Measurements from ENCODE around the gene CPNE8.
"Not testable (repeated sequence)": the region's sequence is repeated elsewhere in the genome, so short reads cannot be mapped to it uniquely, and the experiment has no call there.

Gene CPNE8

DNA sequence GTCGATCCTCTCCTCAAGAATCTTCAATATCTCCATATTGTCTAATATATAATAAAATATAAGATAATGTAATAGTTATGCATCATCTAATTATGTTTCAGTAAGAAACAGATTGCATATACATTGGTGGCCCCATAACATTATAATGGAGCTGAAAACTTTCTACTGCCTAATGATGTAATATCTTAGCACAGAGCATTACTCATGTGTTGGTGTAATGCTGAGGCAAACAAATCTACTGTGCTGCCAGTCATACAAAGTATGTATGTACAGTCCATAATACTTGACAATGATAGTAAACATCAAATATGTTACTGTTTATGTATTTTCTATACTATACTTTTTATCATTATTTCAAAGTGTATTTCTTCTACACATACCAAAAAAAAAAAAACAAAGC, 128.7 kb downstream of the CPNE8 start:
- WGBS, 2 experiments (ENCODE audit: insufficient coverage in 2 of 2) = no CpG with 5 or more reads among the region's 1 CpG
- Histone ChIP-seq H3K4me1 (ENCODE audit: control insufficient read depth, insufficient read depth, low read length, poor library complexity, severe bottlenecking) (no peaks in the 10 kb centered on the region), H3K36me3 (ENCODE audit: control insufficient read depth, insufficient read depth, low read length) (no peaks in the 10 kb centered on the region), H3K9me3 (ENCODE audit: control insufficient read depth, low read length) (no peaks in the 10 kb centered on the region), H3K27ac (ENCODE audit: low read depth, low read length, severe bottlenecking) (no peak overlapping the region), H3K4me3 (ENCODE audit: extremely low read depth, insufficient read depth, low read length, poor library complexity, severe bottlenecking) (no peak overlapping the region)

- H3K36me3 ChIP-seq (ENCODE audit: control insufficient read depth, insufficient read depth, low read length) = no peaks in the 10 kb centered on the region
- H3K4me3 ChIP-seq (ENCODE audit: extremely low read depth, insufficient read depth, low read length, poor library complexity, severe bottlenecking) = no peak overlapping the region
- no peak overlapping the region for H3K27ac ChIP-seq (ENCODE audit: low read depth, low read length, severe bottlenecking)
- no peaks in the 10 kb centered on the region for H3K4me1 ChIP-seq (ENCODE audit: control insufficient read depth, insufficient read depth, low read length, poor library complexity, severe bottlenecking)
- H3K9me3 ChIP-seq (ENCODE audit: control insufficient read depth, low read length) = no peaks in the 10 kb centered on the region
These were observed 129.9 kb downstream of the CPNE8 start for GRCh38 chr12:38775457-38775856.

GRCh38 chr12:38772437-38772836, 133.0 kb downstream of the CPNE8 start:
- H3K4me3 ChIP-seq (ENCODE audit: extremely low read depth, insufficient read depth, low read length, poor library complexity, severe bottlenecking) = no peak overlapping the region
- H3K4me1 ChIP-seq (ENCODE audit: control insufficient read depth, insufficient read depth, low read length, poor library complexity, severe bottlenecking) = no peaks in the 10 kb centered on the region
- H3K36me3 ChIP-seq (ENCODE audit: control insufficient read depth, insufficient read depth, low read length) = no peaks in the 10 kb centered on the region
- 89% methylated on average over 1 of the region's 2 CpGs; no CpG with 5 or more reads in 1 of the 2 experiments for WGBS, 2 experiments (ENCODE audit: insufficient coverage in 2 of 2)
- H3K27ac ChIP-seq (ENCODE audit: low read depth, low read length, severe bottlenecking) = no peak overlapping the region
- no peaks in the 10 kb centered on the region for H3K9me3 ChIP-seq (ENCODE audit: control insufficient read depth, low read length)

DNA sequence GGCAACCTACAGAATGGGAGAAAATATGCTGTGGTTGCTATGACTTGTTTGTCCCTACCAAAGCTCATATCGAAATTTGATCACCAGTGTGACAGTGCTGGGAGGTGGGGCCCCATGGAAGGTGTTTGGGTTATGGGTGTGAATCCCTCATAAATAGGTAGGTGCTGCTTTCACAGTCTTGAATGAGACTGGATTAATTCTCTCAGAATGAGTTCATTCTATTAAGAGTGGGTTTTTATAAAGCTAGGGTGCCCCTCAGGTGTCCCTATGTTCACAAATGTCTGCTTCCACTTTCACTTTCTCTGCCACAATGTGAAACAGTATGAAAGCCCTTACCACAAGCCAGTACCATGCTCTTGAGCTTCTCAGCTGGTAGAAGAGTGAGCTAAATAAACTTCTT, 133.5 kb downstream of the CPNE8 start:
- H3K9me3 ChIP-seq (ENCODE audit: control insufficient read depth, low read length) = no peaks in the 10 kb centered on the region
- no peaks in the 10 kb centered on the region for H3K36me3 ChIP-seq (ENCODE audit: control insufficient read depth, insufficient read depth, low read length)
- H3K27ac ChIP-seq (ENCODE audit: low read depth, low read length, severe bottlenecking) = no peak overlapping the region
- no peaks in the 10 kb centered on the region for H3K4me1 ChIP-seq (ENCODE audit: control insufficient read depth, insufficient read depth, low read length, poor library complexity, severe bottlenecking)
- H3K4me3 ChIP-seq (ENCODE audit: extremely low read depth, insufficient read depth, low read length, poor library complexity, severe bottlenecking) = no peak overlapping the region
- WGBS, 2 experiments (ENCODE audit: insufficient coverage in 2 of 2) = 100% methylated on average over 1 of the region's 1 CpG

GRCh38 chr12:38761636-38762342, 143.6 kb downstream of the CPNE8 start:
- no peaks in the 10 kb centered on the region for H3K4me1 ChIP-seq (ENCODE audit: control insufficient read depth, insufficient read depth, low read length, poor library complexity, severe bottlenecking)
- WGBS, 2 experiments (ENCODE audit: insufficient coverage in 2 of 2) = 80% methylated on average over 1 of the region's 3 CpGs; no CpG with 5 or more reads in 1 of the 2 experiments
- H3K9me3 ChIP-seq (ENCODE audit: control insufficient read depth, low read length) = no peaks in the 10 kb centered on the region
- H3K4me3 ChIP-seq (ENCODE audit: extremely low read depth, insufficient read depth, low read length, poor library complexity, severe bottlenecking) = no peak overlapping the region
- H3K36me3 ChIP-seq (ENCODE audit: control insufficient read depth, insufficient read depth, low read length) = no peaks in the 10 kb centered on the region
- H3K27ac ChIP-seq (ENCODE audit: low read depth, low read length, severe bottlenecking) = no peak overlapping the region

GRCh38 chr12:38761111-38761510, 144.3 kb downstream of the CPNE8 start:
- no peak overlapping the region for H3K4me3 ChIP-seq (ENCODE audit: extremely low read depth, insufficient read depth, low read length, poor library complexity, severe bottlenecking)
- H3K36me3 ChIP-seq (ENCODE audit: control insufficient read depth, insufficient read depth, low read length) = no peaks in the 10 kb centered on the region
- no peaks in the 10 kb centered on the region for H3K4me1 ChIP-seq (ENCODE audit: control insufficient read depth, insufficient read depth, low read length, poor library complexity, severe bottlenecking)
- 80 to 86% methylated on average over 1 of the region's 1 CpG for WGBS, 2 experiments (ENCODE audit: insufficient coverage in 2 of 2)
- H3K27ac ChIP-seq (ENCODE audit: low read depth, low read length, severe bottlenecking) = no peak overlapping the region
- no peaks in the 10 kb centered on the region for H3K9me3 ChIP-seq (ENCODE audit: control insufficient read depth, low read length)

GRCh38 chr12:38759621-38760020, 145.8 kb downstream of the CPNE8 start:
- no peaks in the 10 kb centered on the region for H3K36me3 ChIP-seq (ENCODE audit: control insufficient read depth, insufficient read depth, low read length)

DNA sequence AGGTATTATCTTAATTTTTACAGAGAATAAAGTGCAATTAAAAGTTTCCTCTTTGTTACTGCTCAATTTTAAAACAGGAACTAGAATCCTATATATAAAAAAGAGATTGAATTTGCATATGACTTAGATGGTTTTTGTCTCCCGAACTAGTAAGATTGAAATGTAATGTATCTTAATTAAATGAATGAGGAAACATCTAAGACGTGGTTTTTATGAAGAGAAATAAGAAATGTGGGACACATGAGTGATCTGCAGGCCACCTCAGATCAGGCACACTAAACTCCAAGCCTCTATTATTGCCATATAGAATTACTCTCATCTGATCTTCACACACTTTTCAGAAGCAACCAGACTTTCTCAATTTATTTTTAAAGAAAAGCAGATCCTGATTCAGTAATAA, 158.6 kb downstream of the CPNE8 start:
- WGBS, 2 experiments (ENCODE audit: insufficient coverage in 2 of 2) = 90 to 100% methylated on average over 1 to 2 of the region's 2 CpGs

More at GRCh38 chr12:38759621-38760020, 145.8 kb downstream of the CPNE8 start:
- Histone ChIP-seq H3K4me1 (ENCODE audit: control insufficient read depth, insufficient read depth, low read length, poor library complexity, severe bottlenecking) (no peaks in the 10 kb centered on the region), H3K9me3 (ENCODE audit: control insufficient read depth, low read length) (no peaks in the 10 kb centered on the region), H3K4me3 (ENCODE audit: extremely low read depth, insufficient read depth, low read length, poor library complexity, severe bottlenecking) (no peak overlapping the region), H3K27ac (ENCODE audit: low read depth, low read length, severe bottlenecking) (no peak overlapping the region)

DNA sequence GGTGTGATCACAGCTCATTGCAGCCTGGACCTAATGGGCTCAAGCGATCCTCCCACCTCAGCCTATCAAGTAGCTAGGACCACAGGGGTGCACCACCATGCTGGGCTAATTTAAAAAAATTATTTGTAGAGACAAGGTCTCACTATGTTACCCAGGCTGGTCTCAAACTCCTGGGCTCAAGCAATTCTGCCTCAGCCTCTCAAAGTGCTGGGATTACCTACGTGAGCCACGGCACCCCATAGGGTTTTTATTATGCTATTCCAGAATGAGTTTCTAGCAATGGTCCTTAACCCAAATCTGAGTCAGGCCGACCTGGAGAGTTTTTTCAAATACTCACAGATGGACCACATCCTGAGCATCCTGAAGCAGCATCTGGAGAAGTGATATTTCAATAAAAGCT, 159.8 kb downstream of the CPNE8 start:
- 47 to 100% methylated on average over 1 to 4 of the region's 4 CpGs for WGBS, 2 experiments (ENCODE audit: insufficient coverage in 2 of 2)
- Histone ChIP-seq H3K36me3 (ENCODE audit: control insufficient read depth, insufficient read depth, low read length) (no peaks in the 10 kb centered on the region), H3K4me1 (ENCODE audit: control insufficient read depth, insufficient read depth, low read length, poor library complexity, severe bottlenecking) (no peaks in the 10 kb centered on the region), H3K27ac (ENCODE audit: low read depth, low read length, severe bottlenecking) (no peak overlapping the region), H3K9me3 (ENCODE audit: control insufficient read depth, low read length) (no peaks in the 10 kb centered on the region), H3K4me3 (ENCODE audit: extremely low read depth, insufficient read depth, low read length, poor library complexity, severe bottlenecking) (no peak overlapping the region)

More for the DNA sequence above, 158.6 kb downstream of the CPNE8 start:
- Histone ChIP-seq H3K4me1 (ENCODE audit: control insufficient read depth, insufficient read depth, low read length, poor library complexity, severe bottlenecking) (no peaks in the 10 kb centered on the region), H3K9me3 (ENCODE audit: control insufficient read depth, low read length) (no peaks in the 10 kb centered on the region), H3K27ac (ENCODE audit: low read depth, low read length, severe bottlenecking) (no peak overlapping the region), H3K36me3 (ENCODE audit: control insufficient read depth, insufficient read depth, low read length) (no peaks in the 10 kb centered on the region), H3K4me3 (ENCODE audit: extremely low read depth, insufficient read depth, low read length, poor library complexity, severe bottlenecking) (no peak overlapping the region)

DNA sequence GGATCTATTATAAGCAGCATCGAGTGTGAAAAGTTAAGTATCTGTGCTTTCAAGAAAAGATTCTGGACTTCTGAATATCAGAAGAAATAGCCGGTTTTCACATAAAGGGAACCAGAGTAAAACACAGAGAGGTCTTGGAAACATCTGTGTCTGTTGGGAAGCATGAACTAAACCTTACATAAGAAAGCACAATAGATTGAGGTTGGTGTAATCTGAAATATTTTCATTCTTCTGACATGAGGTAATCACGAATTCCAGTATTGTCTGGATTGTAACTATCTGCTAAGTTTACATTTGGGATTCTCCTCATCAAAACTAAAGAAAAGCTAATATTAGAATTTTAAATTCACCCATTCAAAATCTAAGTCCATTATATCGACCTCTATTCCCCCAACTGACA, 161.3 kb downstream of the CPNE8 start:
- Histone ChIP-seq H3K4me1 (ENCODE audit: control insufficient read depth, insufficient read depth, low read length, poor library complexity, severe bottlenecking) (no peaks in the 10 kb centered on the region), H3K36me3 (ENCODE audit: control insufficient read depth, insufficient read depth, low read length) (no peaks in the 10 kb centered on the region), H3K4me3 (ENCODE audit: extremely low read depth, insufficient read depth, low read length, poor library complexity, severe bottlenecking) (no peak overlapping the region), H3K27ac (ENCODE audit: low read depth, low read length, severe bottlenecking) (no peak overlapping the region), H3K9me3 (ENCODE audit: control insufficient read depth, low read length) (no peaks in the 10 kb centered on the region)
- WGBS, 2 experiments (ENCODE audit: insufficient coverage in 2 of 2) = 42 to 67% methylated on average over 2 to 3 of the region's 4 CpGs

DNA sequence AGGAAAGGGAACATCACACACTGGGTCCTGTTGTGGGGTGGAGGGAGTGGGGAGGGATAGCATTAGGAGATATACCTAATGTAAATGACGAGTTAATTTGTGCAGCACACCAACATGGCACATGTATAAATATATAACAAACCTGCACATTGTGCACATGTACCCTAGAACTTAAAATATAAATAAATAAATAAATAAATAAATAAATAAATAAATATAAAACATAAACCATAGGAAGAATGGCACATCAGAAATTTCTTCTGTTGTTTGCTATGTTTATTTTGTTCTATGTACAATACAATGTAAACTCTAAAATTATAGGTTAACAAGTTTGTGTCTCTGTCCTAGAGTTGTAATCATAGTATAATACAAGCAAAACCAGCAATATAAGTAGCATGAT, 162.9 kb downstream of the CPNE8 start:
- not testable (repeated sequence) for H3K4me3 ChIP-seq (ENCODE audit: extremely low read depth, insufficient read depth, low read length, poor library complexity, severe bottlenecking); H3K36me3 ChIP-seq (ENCODE audit: control insufficient read depth, insufficient read depth, low read length); H3K27ac ChIP-seq (ENCODE audit: low read depth, low read length, severe bottlenecking); H3K9me3 ChIP-seq (ENCODE audit: control insufficient read depth, low read length); H3K4me1 ChIP-seq (ENCODE audit: control insufficient read depth, insufficient read depth, low read length, poor library complexity, severe bottlenecking)
- no CpG with 5 or more reads among the region's 1 CpG for WGBS, 2 experiments (ENCODE audit: insufficient coverage in 2 of 2)
